Measurements from ENCODE around the gene KIAA0825. TPM values are rescaled to one million over a fixed set of nuclear protein-coding genes. Genes with fewer than 3 reads are reported as not detected.
"Not testable (repeated sequence)": the region's sequence is repeated elsewhere in the genome, so short reads cannot be mapped to it uniquely, and the experiment has no call there.

Gene KIAA0825
- polyA plus RNA-seq, 6 donors from 2014 or later = 1.3 to 3.0 (median 1.9) TPM

DNA sequence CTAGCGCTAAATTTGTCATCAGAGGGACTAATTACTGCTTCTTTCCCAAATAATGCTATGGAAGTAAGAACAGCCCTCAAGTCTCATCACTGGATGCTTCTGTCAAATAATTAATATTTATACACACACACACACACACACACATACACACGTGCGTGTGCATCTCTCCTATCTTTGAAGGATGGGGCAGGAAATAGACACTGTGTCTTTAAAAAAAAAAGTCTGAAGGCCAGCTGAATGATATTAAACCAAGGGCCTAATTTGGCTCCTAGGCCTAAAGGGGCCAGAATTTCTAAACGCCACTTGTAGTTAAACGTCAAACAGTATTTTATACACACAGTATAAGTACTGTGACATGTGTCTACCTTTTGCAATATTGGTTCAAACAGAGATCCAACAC is 3.4 kb upstream of the KIAA0825 start:
- H3K9me3 Mint-ChIP-seq = no peaks in the 10 kb centered on the region
- DNase-seq (no peak), ATAC-seq (ENCODE audit: low read depth in 2 of 2) (no peak)
- H3K4me3 Mint-ChIP-seq = peak overlapping the region in 3 of 8 donors; percentile 26 to 80 (median 66)
- no peaks in the 10 kb centered on the region for H3K27me3 Mint-ChIP-seq
- no peaks in the 10 kb centered on the region for H3K36me3 Mint-ChIP-seq
- peak overlapping the region in 2 of 6 donors; percentile 78 to 89 for H3K27ac Mint-ChIP-seq
- H3K4me1 Mint-ChIP-seq = peaks cover 23 to 39% (median 38%) of the 10 kb centered on the region in 3 donors

DNA sequence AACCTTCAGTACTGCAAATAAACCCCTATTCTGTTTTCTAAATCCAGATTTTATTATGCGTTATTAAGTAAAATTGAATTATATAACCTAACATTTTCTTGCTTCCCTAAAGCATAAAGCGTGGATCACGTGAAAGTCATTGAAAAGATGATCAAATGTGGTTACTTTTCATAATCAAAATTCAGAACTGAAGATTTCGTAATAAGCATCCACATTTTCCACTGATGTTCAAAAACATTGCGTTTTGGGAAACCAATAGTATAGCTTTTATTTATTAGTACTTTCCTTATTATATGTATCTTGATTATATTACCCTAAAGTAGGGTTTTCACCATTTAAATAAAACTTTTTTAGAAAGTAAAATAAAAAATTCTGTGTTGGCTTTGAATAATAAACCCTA is 1.9 kb upstream of the KIAA0825 start:
- DNase-seq (no peak), ATAC-seq (ENCODE audit: low read depth in 2 of 2) (no peak)
- H3K4me3 Mint-ChIP-seq = peak overlapping the region in 6 of 8 donors; percentile 94 to 99 (median 97)
- no peaks in the 10 kb centered on the region for H3K36me3 Mint-ChIP-seq
- H3K9me3 Mint-ChIP-seq = no peaks in the 10 kb centered on the region
- H3K27me3 Mint-ChIP-seq = no peaks in the 10 kb centered on the region
- H3K27ac Mint-ChIP-seq = no peak overlapping the region
- peaks cover 23 to 39% (median 38%) of the 10 kb centered on the region in 3 donors for H3K4me1 Mint-ChIP-seq

DNA sequence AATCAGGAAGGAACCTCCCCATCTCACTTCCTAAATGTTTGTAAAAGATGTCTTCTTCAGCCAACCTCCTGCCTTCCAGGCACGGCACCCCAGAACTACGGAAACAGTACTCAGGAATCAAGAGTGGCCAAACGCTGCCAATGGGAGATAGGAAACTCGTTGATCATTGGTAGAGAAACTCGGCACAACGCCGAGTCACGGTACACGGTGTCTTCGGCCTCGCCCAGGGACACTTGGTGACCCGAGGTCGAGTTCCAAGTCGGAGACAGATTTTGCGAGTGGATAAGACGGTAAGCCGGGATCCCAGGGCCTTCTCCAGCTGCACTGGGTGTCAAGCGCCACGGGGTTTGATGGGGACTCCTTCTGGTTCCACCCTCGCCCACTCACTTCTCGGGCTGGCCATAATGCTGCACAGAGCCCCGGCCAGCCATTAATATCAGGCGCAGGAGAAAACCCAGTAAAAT is 343 bp downstream of the KIAA0825 start:
- Mint-ChIP-seq H3K4me3 (peak overlapping the region; percentile 94 to 99 (median 98)), H3K4me1 (peaks cover 23 to 39% (median 30%) of the 10 kb centered on the region in 3 donors), H3K27me3 (no peaks in the 10 kb centered on the region), H3K9me3 (no peaks in the 10 kb centered on the region), H3K27ac (peak overlapping the region; percentile 3 to 94 (median 80)), H3K36me3 (no peaks in the 10 kb centered on the region)
- ATAC-seq (ENCODE audit: low read depth in 2 of 2) (peak; percentile 5 to 27), DNase-seq (no peak)

DNA sequence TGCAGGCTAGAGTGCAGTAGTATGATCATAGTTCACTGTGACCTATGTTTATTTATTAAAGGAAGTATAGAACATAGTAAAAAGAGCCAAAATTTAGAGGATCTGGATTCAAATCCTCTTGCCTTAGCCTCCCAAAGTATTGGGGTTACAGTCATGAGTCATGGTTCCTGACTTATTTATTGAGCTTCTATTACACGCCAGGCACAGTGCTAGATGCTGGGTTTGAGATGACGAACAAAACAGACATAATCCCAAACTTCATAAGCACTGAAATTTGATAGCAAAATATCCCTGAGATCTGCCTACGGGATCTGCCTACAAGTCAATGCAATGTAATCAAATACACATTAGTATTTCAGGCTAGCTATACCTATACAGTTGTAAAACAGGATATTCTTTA is 2.5 kb downstream of the KIAA0825 start:
- H3K9me3 Mint-ChIP-seq = no peaks in the 10 kb centered on the region
- peak overlapping the region in 1 of 8 donors; percentile 94 for H3K4me3 Mint-ChIP-seq
- H3K27ac Mint-ChIP-seq = no peak overlapping the region

DNA sequence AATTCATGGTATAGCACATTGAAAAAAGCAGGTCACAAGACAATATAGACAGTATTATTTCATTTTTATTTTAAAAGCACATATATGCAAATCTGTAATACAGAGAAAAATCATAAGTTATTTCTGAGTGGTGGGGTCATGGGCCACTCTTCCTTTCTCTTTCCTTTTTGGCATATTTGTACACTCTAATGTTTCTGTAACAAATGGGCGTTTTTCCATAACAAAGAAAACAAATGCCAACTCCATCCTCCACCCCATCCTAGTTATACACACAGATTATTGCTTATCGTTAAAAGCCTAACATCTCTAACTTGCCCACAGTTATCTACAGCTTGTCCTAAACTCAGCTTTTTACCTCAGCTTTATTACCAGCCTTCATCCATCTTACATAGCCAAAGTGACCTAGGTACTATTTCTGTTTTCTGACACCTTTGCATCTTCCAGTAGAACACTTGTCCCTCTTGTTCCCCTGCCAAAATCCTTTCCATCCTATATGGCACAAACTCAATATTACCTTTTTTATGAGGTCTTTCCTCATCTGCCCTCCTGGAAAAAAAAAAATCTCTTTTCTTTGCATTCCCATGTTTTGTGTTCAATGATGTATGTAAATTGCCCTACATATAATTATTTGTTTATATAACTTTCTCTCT is 4.1 kb downstream of the KIAA0825 start:
- ATAC-seq (ENCODE audit: low read depth in 2 of 2) = no peak
- peak overlapping the region in 1 of 8 donors; percentile 17 for H3K4me3 Mint-ChIP-seq
- H3K4me1 Mint-ChIP-seq = peaks cover 7 to 19% (median 17%) of the 10 kb centered on the region in 3 donors
- H3K36me3 Mint-ChIP-seq = no peaks in the 10 kb centered on the region
- peak overlapping the region in 1 of 6 donors; percentile 3 for H3K27ac Mint-ChIP-seq
- H3K27me3 Mint-ChIP-seq = no peaks in the 10 kb centered on the region
- H3K9me3 Mint-ChIP-seq = no peaks in the 10 kb centered on the region
- DNase-seq = no peak

More for the DNA sequence above, 2.5 kb downstream of the KIAA0825 start:
- Mint-ChIP-seq H3K4me1 (peaks cover 14 to 28% (median 24%) of the 10 kb centered on the region in 3 donors), H3K36me3 (no peaks in the 10 kb centered on the region), H3K27me3 (no peaks in the 10 kb centered on the region)
- ATAC-seq (ENCODE audit: low read depth in 2 of 2) (no peak), DNase-seq (no peak)

DNA sequence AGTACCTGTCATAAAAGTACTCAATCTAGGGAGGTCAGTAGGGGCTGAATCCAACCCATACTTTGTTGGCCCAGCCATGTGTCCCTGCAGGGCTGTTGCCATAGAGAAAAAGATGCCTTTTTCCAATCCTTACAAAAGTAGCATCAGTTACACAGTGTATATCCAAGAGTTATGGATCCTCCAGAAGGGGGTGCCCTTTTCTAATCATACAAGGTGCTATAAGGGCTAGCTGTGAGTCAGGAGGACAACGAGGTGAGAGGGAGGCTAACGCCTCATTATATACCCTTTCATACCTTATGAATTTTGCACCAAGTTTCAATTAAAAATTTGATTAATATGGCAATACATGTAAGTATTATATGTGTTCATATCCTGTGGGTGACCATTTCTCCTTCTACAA is 4.8 kb downstream of the KIAA0825 start:
- H3K36me3 Mint-ChIP-seq = no peaks in the 10 kb centered on the region
- no peaks in the 10 kb centered on the region for H3K9me3 Mint-ChIP-seq
- H3K27ac Mint-ChIP-seq = no peak overlapping the region
- ATAC-seq (ENCODE audit: low read depth in 2 of 2) (no peak), DNase-seq (peak; percentile 23)
- peaks cover 5 to 15% (median 11%) of the 10 kb centered on the region in 3 donors for H3K4me1 Mint-ChIP-seq
- no peak overlapping the region for H3K4me3 Mint-ChIP-seq
- no peaks in the 10 kb centered on the region for H3K27me3 Mint-ChIP-seq

DNA sequence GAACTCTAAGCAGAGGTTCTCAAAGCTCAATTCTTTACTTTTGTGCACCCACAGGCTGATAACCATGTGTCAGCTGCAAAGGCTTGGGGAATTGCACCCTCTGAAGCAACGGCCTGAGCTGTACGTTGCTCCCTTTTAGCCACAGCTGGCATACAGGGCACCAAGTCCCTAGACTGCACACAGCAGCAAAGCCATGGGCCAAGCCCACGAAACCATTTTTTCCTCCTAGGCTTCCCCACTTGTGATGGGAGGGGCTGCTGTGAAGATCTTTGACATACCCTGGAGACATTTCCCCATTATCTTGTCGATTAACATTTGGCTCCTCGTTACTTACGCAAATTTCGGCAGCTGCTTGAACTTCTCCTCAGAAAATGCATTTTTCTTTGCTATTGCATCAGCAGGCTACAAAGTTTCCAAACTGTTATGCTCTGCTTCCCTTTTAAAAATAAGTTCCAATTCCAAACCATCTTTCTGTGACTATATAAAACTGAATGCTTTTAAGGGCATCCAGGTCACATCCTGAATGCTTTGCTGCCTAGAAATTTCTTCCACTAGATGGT is 23.0 kb downstream of the KIAA0825 start:
- H3K27me3 Mint-ChIP-seq = no peaks in the 10 kb centered on the region
- peaks cover 0 to 9% (median 3%) of the 10 kb centered on the region in 7 donors for H3K9me3 Mint-ChIP-seq
- ATAC-seq (ENCODE audit: low read depth in 2 of 2) (no peak), DNase-seq (no peak)
- no peaks in the 10 kb centered on the region for H3K4me1 Mint-ChIP-seq
- no peak overlapping the region for H3K27ac Mint-ChIP-seq
- H3K36me3 Mint-ChIP-seq = peaks cover 7 to 10% of the 10 kb centered on the region in 2 donors
- H3K4me3 Mint-ChIP-seq = no peak overlapping the region

DNA sequence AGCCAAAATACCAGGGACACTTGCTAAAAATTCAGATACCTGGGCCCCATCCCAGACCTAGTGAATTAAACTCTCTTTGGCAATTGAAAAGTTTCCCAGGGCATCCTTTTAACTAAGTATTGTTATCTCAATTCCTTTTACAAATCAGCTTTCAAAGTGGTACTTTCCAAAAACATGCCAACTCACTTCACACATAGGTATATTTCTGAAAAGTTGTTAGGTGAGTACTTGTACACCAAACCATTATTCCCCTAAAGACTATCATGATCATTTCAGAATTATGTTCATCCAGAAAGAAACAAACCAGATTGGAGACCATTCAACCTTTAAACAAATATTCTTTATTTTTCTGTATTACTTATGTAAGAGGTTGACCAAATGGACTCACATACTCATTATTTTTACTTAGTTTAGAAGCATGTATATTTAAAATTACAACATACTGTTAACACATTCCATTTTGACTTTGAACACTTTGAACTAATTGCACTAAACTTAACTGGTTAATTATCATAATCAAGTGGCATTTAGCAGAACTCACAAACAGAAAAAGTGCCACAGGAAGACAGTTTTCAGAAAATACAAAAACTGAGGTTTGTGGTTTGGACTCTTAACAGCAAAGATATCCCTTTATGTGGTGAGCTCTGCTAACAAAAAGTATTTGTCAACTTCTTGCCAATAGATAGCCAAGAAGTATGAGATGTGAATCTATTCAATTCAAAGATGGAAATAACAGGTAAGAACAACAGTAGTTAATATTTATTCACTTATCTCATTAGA is 40.7 kb downstream of the KIAA0825 start:
- Mint-ChIP-seq H3K4me1 (peaks cover 11 to 19% (median 16%) of the 10 kb centered on the region in 3 donors), H3K36me3 (no peaks in the 10 kb centered on the region), H3K27ac (peak overlapping the region in 1 of 6 donors; percentile 36), H3K4me3 (peak overlapping the region in 1 of 8 donors; percentile 26), H3K9me3 (peaks cover 0 to 2% (median 0%) of the 10 kb centered on the region in 7 donors), H3K27me3 (no peaks in the 10 kb centered on the region)
- DNase-seq (no peak), ATAC-seq (ENCODE audit: low read depth in 2 of 2) (no peak)

DNA sequence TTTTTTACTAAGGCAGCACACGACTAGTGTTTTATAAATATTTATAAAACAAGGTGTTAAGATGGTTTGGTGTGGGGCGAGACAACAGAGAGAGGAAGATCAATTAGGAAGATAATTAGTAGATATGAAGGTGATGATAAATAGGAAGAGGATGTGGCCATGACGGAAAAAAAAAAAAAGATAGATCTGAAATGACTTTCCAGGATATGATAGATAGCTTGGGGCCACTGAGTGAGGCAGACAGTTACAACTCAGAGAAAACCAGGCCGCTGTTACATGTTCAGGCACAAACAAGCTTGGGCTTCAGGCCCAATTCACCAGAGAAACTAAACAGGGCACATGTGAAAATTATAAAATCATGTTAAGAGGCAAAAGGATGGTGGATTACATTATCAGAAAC is 43.2 kb downstream of the KIAA0825 start:
- H3K27me3 Mint-ChIP-seq = no peaks in the 10 kb centered on the region
- H3K36me3 Mint-ChIP-seq = no peaks in the 10 kb centered on the region
- peak overlapping the region in 2 of 6 donors; percentile 66 to 74 for H3K27ac Mint-ChIP-seq
- peaks cover 11 to 19% (median 16%) of the 10 kb centered on the region in 3 donors for H3K4me1 Mint-ChIP-seq
- DNase-seq (no peak), ATAC-seq (ENCODE audit: low read depth in 2 of 2) (no peak)
- H3K9me3 Mint-ChIP-seq = peaks cover 0 to 2% (median 0%) of the 10 kb centered on the region in 7 donors
- H3K4me3 Mint-ChIP-seq = no peak overlapping the region

DNA sequence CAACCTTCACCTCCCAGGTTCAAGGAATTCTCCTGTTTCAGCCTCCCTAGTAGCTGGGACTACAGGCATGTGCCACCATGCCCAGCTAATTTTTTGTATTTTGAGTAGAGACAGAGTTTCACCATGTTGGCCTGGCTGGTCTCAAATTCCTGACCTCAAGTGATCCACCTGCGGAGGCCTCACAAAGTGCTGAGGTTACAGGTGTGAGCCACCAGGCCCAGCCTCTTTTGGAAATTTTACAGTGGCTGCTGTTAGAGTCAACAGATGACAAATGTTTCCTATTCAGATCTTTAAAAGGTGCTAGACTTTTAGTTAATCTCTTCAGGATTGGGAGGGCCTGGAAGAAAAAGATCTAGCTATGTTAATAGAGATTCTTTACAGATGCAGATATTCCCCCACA is 45.1 kb downstream of the KIAA0825 start:
- peaks cover 10 to 11% (median 11%) of the 10 kb centered on the region in 3 donors for H3K4me1 Mint-ChIP-seq
- H3K27ac Mint-ChIP-seq; H3K4me3 Mint-ChIP-seq; H3K27me3 Mint-ChIP-seq; DNase-seq; H3K9me3 Mint-ChIP-seq; H3K36me3 Mint-ChIP-seq; ATAC-seq (ENCODE audit: low read depth in 2 of 2): not testable (repeated sequence)

DNA sequence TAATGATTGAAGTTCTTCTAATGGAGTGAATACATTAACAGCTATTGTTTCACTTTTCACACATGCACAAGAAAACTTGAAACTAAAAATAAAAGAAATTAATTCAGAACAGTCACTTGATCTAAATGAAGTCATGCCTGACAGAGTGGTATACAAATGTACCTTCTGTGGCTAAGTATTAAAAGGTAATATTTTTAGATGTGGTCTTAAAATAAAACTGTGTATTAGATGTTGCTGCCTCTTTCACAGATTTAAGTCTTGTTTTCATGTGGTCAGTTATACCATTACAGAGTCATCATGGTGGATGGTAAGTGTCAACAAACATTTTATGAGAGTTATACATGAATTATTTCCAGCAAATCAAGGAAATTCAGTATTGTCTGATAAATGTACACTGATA is 47.0 kb downstream of the KIAA0825 start:
- DNase-seq = no peak
- no peaks in the 10 kb centered on the region for H3K4me1 Mint-ChIP-seq
- peaks cover 0 to 2% (median 0%) of the 10 kb centered on the region in 7 donors for H3K9me3 Mint-ChIP-seq
- no peak overlapping the region for H3K4me3 Mint-ChIP-seq
- H3K27me3 Mint-ChIP-seq = no peaks in the 10 kb centered on the region
- H3K36me3 Mint-ChIP-seq = no peaks in the 10 kb centered on the region
- no peak for ATAC-seq (ENCODE audit: low read depth in 2 of 2)
- H3K27ac Mint-ChIP-seq = no peak overlapping the region

DNA sequence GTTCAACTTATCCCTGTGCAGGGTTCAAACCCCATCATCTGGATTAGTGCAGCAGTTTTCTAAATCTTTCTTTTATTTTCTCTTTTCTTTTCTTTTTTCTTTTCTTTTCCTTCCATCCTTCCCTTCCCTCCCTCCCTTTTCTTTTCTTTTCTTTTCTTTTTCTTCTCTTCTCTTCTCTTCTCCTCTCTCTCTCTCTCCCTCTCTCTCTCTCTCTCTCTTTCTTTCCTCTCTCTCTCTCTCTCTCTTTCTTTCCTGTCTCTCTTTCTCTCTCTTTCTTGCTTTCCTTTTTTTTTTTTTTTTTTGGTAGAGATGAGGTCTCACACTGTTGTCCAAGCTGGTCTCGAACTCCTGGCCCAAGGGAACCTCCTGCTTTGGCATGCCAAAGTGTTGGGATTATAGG is 53.6 kb downstream of the KIAA0825 start:
- Mint-ChIP-seq H3K27ac (no peak overlapping the region), H3K36me3 (no peaks in the 10 kb centered on the region), H3K4me1 (no peaks in the 10 kb centered on the region), H3K9me3 (no peaks in the 10 kb centered on the region), H3K4me3 (no peak overlapping the region), H3K27me3 (no peaks in the 10 kb centered on the region)
- ATAC-seq (ENCODE audit: low read depth in 2 of 2) (no peak), DNase-seq (no peak)

DNA sequence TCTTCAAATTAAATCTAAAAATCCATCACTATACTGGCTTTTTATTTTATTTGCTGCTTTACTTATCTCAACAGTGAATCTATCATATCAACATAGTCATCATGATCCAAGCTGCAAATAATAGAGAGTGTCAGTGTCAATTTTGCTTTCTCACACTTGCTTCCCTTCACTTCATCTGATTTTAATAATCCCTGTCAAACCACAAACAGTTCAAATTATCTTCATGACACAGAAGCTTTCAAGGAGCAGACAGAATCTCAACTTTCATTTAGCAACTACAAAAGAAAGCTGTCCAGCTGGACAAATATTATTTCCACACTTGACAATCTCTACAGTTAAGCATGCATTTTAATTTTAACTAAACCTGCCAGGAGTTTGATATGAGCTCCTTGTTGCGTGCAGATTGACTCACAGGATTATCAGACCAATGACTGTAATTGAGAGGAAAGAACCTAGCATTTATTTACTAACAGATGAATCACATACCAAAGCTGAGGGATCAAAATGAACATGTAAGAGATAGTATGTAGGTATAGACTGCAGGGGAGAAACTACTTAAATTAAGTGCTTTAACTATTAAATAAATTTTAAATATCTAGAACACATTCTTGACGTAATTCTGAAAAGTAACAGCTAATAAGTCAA is 56.0 kb downstream of the KIAA0825 start:
- ATAC-seq (ENCODE audit: low read depth in 2 of 2) = no peak
- H3K36me3 Mint-ChIP-seq = no peaks in the 10 kb centered on the region
- no peaks in the 10 kb centered on the region for H3K9me3 Mint-ChIP-seq

More for the DNA sequence above, 56.0 kb downstream of the KIAA0825 start:
- DNase-seq = no peak
- Mint-ChIP-seq H3K27me3 (no peaks in the 10 kb centered on the region), H3K27ac (no peak overlapping the region), H3K4me3 (no peak overlapping the region), H3K4me1 (no peaks in the 10 kb centered on the region)
